Gastrocnemius medialis (tissue), 4 donors: ENCODE measurements around the gene MYL4. TPM values are rescaled to one million over a fixed set of nuclear protein-coding genes. Genes with fewer than 3 reads are reported as not detected.
"Not testable (repeated sequence)": the region's sequence is repeated elsewhere in the genome, so short reads cannot be mapped to it uniquely, and the experiment has no call there.

ENCODE experiments used
- ATAC-seq, 2 donors: fragments of 150-250 bp; one replicate each; pipeline ENCODE4 v1.9.1; 2016
- DNase-seq, 2 donors: peaks; one replicate each; pipeline ENCODE4 v3.0.0-alpha.2; 2019
- H3K27ac ChIP-seq, 4 donors: fragments of 200-600 bp; sonication (generic); 1 replicate in 1 of 4; 2 replicates in 3 of 4; pipeline ENCODE4 v1.5.1; 2016 to 2018; ENCODE audit warnings: mild to moderate bottlenecking in 2 of 4, moderate library complexity in 1 of 4
- H3K27me3 ChIP-seq, 3 donors: fragments of 200-600 bp; sonication (generic) in 2 of 3; 1 replicate in 1 of 3; 2 replicates in 2 of 3; pipeline versions ENCODE4 v1.5.1 to v1.6.0; 2016 to 2019; ENCODE audit warnings: mild to moderate bottlenecking in 1 of 3, moderate library complexity in 1 of 3
- H3K36me3 ChIP-seq, 2 donors: fragments of 200-600 bp; sonication (generic) in 1 of 2; one replicate each; pipeline ENCODE4 v1.5.1; 2017 to 2018
- H3K4me1 ChIP-seq, 2 donors: fragments of 200-600 bp; sonication (generic) in 1 of 2; one replicate each; pipeline ENCODE4 v1.5.1; 2016 to 2017; ENCODE audit warnings: mild to moderate bottlenecking in 2 of 2
- H3K4me3 ChIP-seq, 4 donors: fragments of 200-600 bp; sonication (generic) in 3 of 4; 1 replicate in 1 of 4; 2 replicates in 3 of 4; pipeline ENCODE4 v1.5.1; 2016 to 2019; ENCODE audit warnings: mild to moderate bottlenecking in 2 of 4
- H3K9me3 ChIP-seq, 3 donors: fragments of 200-600 bp; sonication (generic) in 2 of 3; 1 replicate in 1 of 3; 2 replicates in 2 of 3; pipeline ENCODE4 v1.5.1; 2016 to 2019
- CTCF ChIP-seq, 5 experiments: fragments of 450-650 bp in 3 of 5; fragments of 200-600 bp in 2 of 5; sonication (generic) in 2 of 5; IDR thresholded peaks in 4 of 5; conservative IDR thresholded peaks in 1 of 5; 1 replicate in 4 of 5; 2 replicates in 1 of 5; pipeline ENCODE4 v1.5.1; 2016 to 2019; ENCODE audit warnings: antibody characterized with exemption in 5 of 5, mild to moderate bottlenecking in 3 of 5, moderate library complexity in 3 of 5
- POLR2A ChIP-seq, 2 donors: fragments of 450-650 bp; IDR thresholded peaks; one replicate each; pipeline ENCODE4 v1.6.1; 2017; ENCODE audit warnings: antibody characterized with exemption in 2 of 2, mild to moderate bottlenecking in 2 of 2, moderate library complexity in 2 of 2
- in situ Hi-C, 4 donors: fragments of 200-750 bp; cut with MboI; loops; one replicate each; pipeline versions ENCODE4 v1.15.0 to v1.8.0; 2017; ENCODE audit warnings: low sequenced_read_pairs in 4 of 4
- intact Hi-C: fragments of 100-400 bp; cut with DNase I; formaldehyde crosslinking; loops from one replicate; pipeline ENCODE4 v1.15.1; 2023; ENCODE audit warnings: low total_unique reads
- total RNA-seq, 4 donors: library from RNA; depleted of rRNA; stranded (reverse); fragments of >200 nt; gene quantifications; one replicate each; pipeline versions ENCODE4 v1.1.0 to v1.2.3, GENCODE V29; 2016

The MYL4 gene
- total RNA-seq, 4 donors from 2014 or later = 0.97 TPM; not detected in 3

DNA sequence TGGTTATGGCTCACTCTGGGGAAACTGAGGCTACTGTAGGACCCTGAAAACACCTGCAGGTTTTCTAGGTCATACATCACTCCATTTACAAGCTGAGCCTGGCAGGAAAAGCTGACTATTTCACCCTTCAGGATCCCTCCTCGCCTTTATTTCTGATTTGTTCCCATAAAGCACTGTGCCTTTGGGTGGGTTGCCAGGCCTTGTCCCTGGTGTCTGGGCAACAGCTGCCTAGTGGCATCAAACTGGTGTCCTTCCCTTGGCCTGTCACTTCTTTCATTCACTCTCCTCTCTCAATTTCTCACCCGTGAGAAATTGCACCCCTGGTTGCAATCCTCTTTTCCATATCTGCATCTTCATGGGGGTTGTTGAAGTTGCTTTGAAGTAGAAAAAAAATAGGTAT is 1.6 kb downstream of the MYL4 start:
- no peak for TF ChIP-seq CTCF (IDR thresholded peaks at IDR 0.05 in 4 of 5, conservative IDR thresholded peaks at IDR 0.05 in 1 of 5)
- TF ChIP-seq POLR2A (IDR thresholded peaks at IDR 0.05) = no peak
- in situ Hi-C loops = no loop called here
- H3K4me3 ChIP-seq = no peak overlapping the region
- H3K9me3 ChIP-seq = no peaks in the 10 kb centered on the region
- H3K27ac ChIP-seq = no peak overlapping the region
- ATAC-seq = no peak
- DNase-seq = no peak
- no peaks in the 10 kb centered on the region for H3K36me3 ChIP-seq
- H3K27me3 ChIP-seq = no peaks in the 10 kb centered on the region
- intact Hi-C loops = no loop called here
- peaks cover under 1 to 9% of the 10 kb centered on the region in 2 donors for H3K4me1 ChIP-seq

DNA sequence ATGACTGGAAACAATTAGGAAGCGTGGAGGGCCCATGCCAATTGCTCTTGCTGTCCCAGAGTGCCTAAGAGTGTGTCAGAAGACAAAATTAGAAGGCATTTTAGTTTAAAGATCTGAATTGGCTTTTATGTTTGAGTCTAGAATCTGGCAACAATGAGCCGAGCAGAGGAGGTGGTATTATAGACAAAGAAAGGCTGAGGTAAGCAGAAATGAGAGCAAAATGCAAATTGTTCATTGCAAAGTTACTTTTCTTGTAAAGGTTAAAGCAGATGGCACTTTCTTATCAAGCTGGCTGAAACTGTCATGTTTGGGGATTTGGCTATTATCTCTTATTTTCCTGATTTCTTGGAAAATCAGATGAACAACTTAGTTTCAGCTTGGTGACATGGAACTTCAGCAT is 3.3 kb downstream of the MYL4 start:
- intact Hi-C loops = no loop called here
- H3K4me3 ChIP-seq = no peak overlapping the region
- ATAC-seq (no peak), DNase-seq (no peak)
- peaks cover 0 to 5% of the 10 kb centered on the region in 2 donors for H3K4me1 ChIP-seq
- no peaks in the 10 kb centered on the region for H3K9me3 ChIP-seq
- TF ChIP-seq POLR2A (IDR thresholded peaks at IDR 0.05) (no peak), CTCF (IDR thresholded peaks at IDR 0.05 in 4 of 5, conservative IDR thresholded peaks at IDR 0.05 in 1 of 5) (no peak)
- H3K27ac ChIP-seq = no peak overlapping the region
- no peaks in the 10 kb centered on the region for H3K36me3 ChIP-seq
- in situ Hi-C loops = no loop called here
- H3K27me3 ChIP-seq = no peaks in the 10 kb centered on the region

DNA sequence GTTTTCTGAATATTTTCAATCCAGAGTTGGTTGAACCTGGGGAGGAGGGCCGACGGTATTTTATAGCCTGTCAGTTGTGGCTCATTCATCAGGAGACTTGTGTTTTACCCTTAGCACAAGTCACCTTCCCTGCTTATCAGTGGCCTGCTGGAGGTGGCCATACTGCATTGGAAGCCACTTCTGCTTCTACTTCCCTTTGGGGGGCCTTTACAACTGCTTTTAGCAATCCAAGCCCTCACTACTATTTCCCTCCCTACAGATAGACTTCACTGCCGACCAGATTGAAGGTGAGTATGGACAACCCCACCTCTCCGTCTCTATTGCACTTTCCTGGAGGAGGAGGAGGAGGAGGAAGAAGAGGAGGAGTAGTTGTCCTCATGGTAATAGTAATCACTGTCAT is 4.4 kb downstream of the MYL4 start:
- H3K4me1 ChIP-seq = peaks cover 0 to 5% of the 10 kb centered on the region in 2 donors
- intact Hi-C loops (no loop called here), in situ Hi-C loops (no loop called here)
- TF ChIP-seq POLR2A (IDR thresholded peaks at IDR 0.05) (no peak), CTCF (IDR thresholded peaks at IDR 0.05 in 4 of 5, conservative IDR thresholded peaks at IDR 0.05 in 1 of 5) (no peak)
- H3K36me3 ChIP-seq = no peaks in the 10 kb centered on the region
- H3K27ac ChIP-seq = no peak overlapping the region
- no peak overlapping the region for H3K4me3 ChIP-seq
- DNase-seq (no peak), ATAC-seq (no peak)
- no peaks in the 10 kb centered on the region for H3K9me3 ChIP-seq
- no peaks in the 10 kb centered on the region for H3K27me3 ChIP-seq

- Histone ChIP-seq H3K27ac (no peak overlapping the region), H3K27me3 (no peaks in the 10 kb centered on the region), H3K4me3 (no peak overlapping the region), H3K36me3 (no peaks in the 10 kb centered on the region), H3K9me3 (no peaks in the 10 kb centered on the region), H3K4me1 (peaks cover 0 to 5% of the 10 kb centered on the region in 2 donors)
- intact Hi-C loops (no loop called here), in situ Hi-C loops (no loop called here)
- no peak for TF ChIP-seq CTCF (IDR thresholded peaks at IDR 0.05 in 4 of 5, conservative IDR thresholded peaks at IDR 0.05 in 1 of 5)
- no peak for TF ChIP-seq POLR2A (IDR thresholded peaks at IDR 0.05)
- DNase-seq = no peak
- ATAC-seq = no peak
Measured at GRCh38 chr17:47214931-47215330, 5.8 kb downstream of the MYL4 start.

GRCh38 chr17:47216821-47217220 is 7.7 kb downstream of the MYL4 start:
- in situ Hi-C loops, H3K4me3 ChIP-seq, ATAC-seq, H3K27ac ChIP-seq, H3K36me3 ChIP-seq, intact Hi-C loops, H3K9me3 ChIP-seq, H3K27me3 ChIP-seq, H3K4me1 ChIP-seq, DNase-seq: not testable (repeated sequence)

GRCh38 chr17:47217279-47217678 is 8.1 kb downstream of the MYL4 start:
- H3K9me3 ChIP-seq, H3K27ac ChIP-seq, intact Hi-C loops, H3K27me3 ChIP-seq, H3K36me3 ChIP-seq, H3K4me1 ChIP-seq, ATAC-seq, H3K4me3 ChIP-seq, in situ Hi-C loops, DNase-seq: not testable (repeated sequence)
